Trophoblast cell (in vitro differentiated cells and primary cell): ENCODE measurements around the gene FIBP.

Experiments
- DNase-seq, 2 donors: peaks; one replicate each; pipeline ENCODE4 v3.0.0-alpha.2; 2016
- H2AFZ ChIP-seq: 2 replicates; pipeline ENCODE4 v1.6.1; 2013; ENCODE audit warnings: low read length, moderate library complexity, mild to moderate bottlenecking; ENCODE audit not compliant: insufficient read depth, poor library complexity
- H2AK5ac ChIP-seq: 2 replicates; pipeline ENCODE4 v1.6.1; 2013; ENCODE audit warnings: mild to moderate bottlenecking, low read length
- H2BK120ac ChIP-seq: 2 replicates; pipeline ENCODE4 v1.6.1; 2013; ENCODE audit warnings: low read length, mild to moderate bottlenecking, moderate library complexity; ENCODE audit not compliant: insufficient read depth, poor library complexity
- H2BK12ac ChIP-seq: 2 replicates; pipeline ENCODE4 v1.6.1; 2013; ENCODE audit warnings: mild to moderate bottlenecking, low read length, moderate library complexity
- H2BK5ac ChIP-seq: 2 replicates; pipeline ENCODE4 v1.6.1; 2013; ENCODE audit warnings: low read length, low read depth, moderate library complexity, mild to moderate bottlenecking; ENCODE audit not compliant: poor library complexity
- H3K14ac ChIP-seq: 2 replicates; pipeline ENCODE4 v1.6.1; 2013; ENCODE audit warnings: mild to moderate bottlenecking, low read length
- H3K18ac ChIP-seq: 2 replicates; pipeline ENCODE4 v1.6.1; 2013; ENCODE audit warnings: mild to moderate bottlenecking, low read length
- H3K23ac ChIP-seq: 2 replicates; pipeline ENCODE4 v1.6.1; 2013; ENCODE audit warnings: low read length
- H3K27ac ChIP-seq: 2 replicates; pipeline ENCODE4 v1.5.1; 2013; ENCODE audit warnings: low read depth, mild to moderate bottlenecking, inconsistent platforms, low read length, moderate library complexity
- H3K27me3 ChIP-seq: 2 replicates; pipeline ENCODE4 v1.6.1; 2013; ENCODE audit warnings: inconsistent platforms, mild to moderate bottlenecking, low read length, moderate library complexity; ENCODE audit not compliant: insufficient read depth
- H3K36me3 ChIP-seq, 2 experiments: 1 replicate in 1 of 2; 2 replicates in 1 of 2; pipeline ENCODE4 v1.6.1; 2013; ENCODE audit warnings: low read length in 2 of 2, mild to moderate bottlenecking in 2 of 2, moderate library complexity in 1 of 2; ENCODE audit not compliant: insufficient read depth in 2 of 2, control insufficient read depth in 1 of 2
- H3K4ac ChIP-seq: 2 replicates; pipeline ENCODE4 v1.6.1; 2013; ENCODE audit warnings: low read depth, mild to moderate bottlenecking, low read length, moderate library complexity
- H3K4me1 ChIP-seq, 2 experiments: 1 replicate in 1 of 2; 2 replicates in 1 of 2; pipeline ENCODE4 v1.6.1; 2013; ENCODE audit warnings: low read length in 2 of 2, mild to moderate bottlenecking in 2 of 2, moderate library complexity in 1 of 2; ENCODE audit not compliant: insufficient read depth in 2 of 2, control insufficient read depth in 1 of 2
- H3K4me2 ChIP-seq: 2 replicates; pipeline ENCODE4 v1.6.1; 2013; ENCODE audit warnings: inconsistent platforms, mild to moderate bottlenecking, low read length, moderate library complexity
- H3K4me3 ChIP-seq: 2 replicates; pipeline ENCODE4 v1.5.1; 2013; ENCODE audit warnings: mild to moderate bottlenecking, low read depth, low read length, inconsistent platforms
- H3K79me1 ChIP-seq: one replicate; pipeline ENCODE4 v1.6.1; 2013; ENCODE audit warnings: low read length
- H3K79me2 ChIP-seq: 2 replicates; pipeline ENCODE4 v1.6.1; 2013; ENCODE audit warnings: low read length, mild to moderate bottlenecking; ENCODE audit not compliant: control insufficient read depth, insufficient read depth, poor library complexity
- H3K9ac ChIP-seq: 2 replicates; pipeline ENCODE4 v1.6.1; 2013; ENCODE audit warnings: mild to moderate bottlenecking, low read length
- H3K9me3 ChIP-seq: 2 replicates; pipeline ENCODE4 v1.6.1; 2013; ENCODE audit warnings: low read depth, mild to moderate bottlenecking, control low read depth, inconsistent platforms, low read length; ENCODE audit not compliant: insufficient read depth
- H4K12ac ChIP-seq: 2 replicates; pipeline ENCODE4 v1.6.1; 2013; ENCODE audit warnings: low read depth, mild to moderate bottlenecking, low read length, moderate library complexity
- H4K8ac ChIP-seq: 2 replicates; pipeline ENCODE4 v1.6.1; 2013; ENCODE audit warnings: low read depth, mild to moderate bottlenecking, low read length, moderate library complexity
- H4K91ac ChIP-seq: one replicate; pipeline ENCODE4 v1.6.1; 2013; ENCODE audit warnings: low read depth, mild to moderate bottlenecking, low read length, moderate library complexity
- WGBS: extraction: QIAGEN DNeasy Blood & Tissue Kit; methylation state at CpG from one replicate; pipeline ENCODE4 v1.1.7; 2013; ENCODE audit warnings: missing lambda C conversion rate; ENCODE audit not compliant: insufficient read length, insufficient coverage; ENCODE audit errors: extremely low coverage; 5-methylcytosine and 5-hydroxymethylcytosine counted together

The FIBP gene

DNA sequence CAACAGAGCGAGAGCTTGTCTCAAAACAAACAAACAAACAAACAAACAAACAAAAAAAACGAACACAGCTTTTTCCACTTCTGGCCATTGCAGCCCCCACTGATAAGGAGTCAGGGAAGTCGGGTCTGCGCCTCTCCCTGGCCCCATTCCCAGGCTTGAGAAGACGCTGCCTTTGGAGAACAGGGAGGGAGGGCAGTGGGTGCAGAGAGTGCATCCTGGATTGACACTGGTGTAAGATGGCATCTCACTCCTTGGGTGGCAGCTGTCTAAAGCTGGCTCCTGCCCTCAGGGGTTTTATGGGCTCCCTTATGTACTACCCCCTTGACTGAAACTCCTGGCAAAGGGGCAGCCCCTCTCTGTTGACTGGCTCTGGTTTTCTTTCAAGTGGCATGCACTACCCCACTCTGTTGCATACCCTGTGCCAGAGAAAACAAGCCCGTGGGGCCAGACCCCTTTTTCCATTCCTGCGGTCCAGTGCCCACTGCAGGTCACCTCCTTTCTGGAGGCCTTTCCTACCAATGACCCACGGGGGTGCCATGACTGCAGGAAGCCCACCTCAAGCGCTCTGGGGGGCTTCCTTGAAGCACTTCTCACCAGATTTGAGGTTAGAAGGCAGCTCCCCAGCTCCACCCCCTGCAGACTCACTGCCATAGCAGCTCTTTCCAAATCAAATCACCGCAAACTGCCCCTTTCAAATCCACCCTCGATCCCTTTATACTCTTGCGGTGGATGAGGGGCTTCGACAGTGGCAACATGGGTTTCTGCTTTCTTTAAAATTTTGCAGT, 43.7 kb upstream of the FIBP start:
- Histone ChIP-seq H3K36me3 (no peaks in the 10 kb centered on the region), H2BK12ac (no peak overlapping the region), H2BK120ac (no peak overlapping the region), H2AK5ac (no peak overlapping the region), H3K4me3 (no peak overlapping the region), H3K27me3 (no peaks in the 10 kb centered on the region), H4K91ac (no peak overlapping the region), H3K79me1 (no peaks in the 10 kb centered on the region), H3K4me1 (no peaks in the 10 kb centered on the region), H3K9me3 (peaks cover 2% of the 10 kb centered on the region), H3K14ac (no peak overlapping the region), H3K4me2 (no peak overlapping the region), H3K23ac (no peak overlapping the region), H2BK5ac (no peak overlapping the region), H4K8ac (no peak overlapping the region), H3K9ac (no peak overlapping the region), H3K4ac (no peak overlapping the region), H2AFZ (no peak overlapping the region), H4K12ac (no peak overlapping the region), H3K27ac (no peak overlapping the region), H3K18ac (no peak overlapping the region), H3K79me2 (no peaks in the 10 kb centered on the region)
- DNase-seq = no peak
- no CpG with 5 or more reads among the region's 13 CpGs for WGBS

DNA sequence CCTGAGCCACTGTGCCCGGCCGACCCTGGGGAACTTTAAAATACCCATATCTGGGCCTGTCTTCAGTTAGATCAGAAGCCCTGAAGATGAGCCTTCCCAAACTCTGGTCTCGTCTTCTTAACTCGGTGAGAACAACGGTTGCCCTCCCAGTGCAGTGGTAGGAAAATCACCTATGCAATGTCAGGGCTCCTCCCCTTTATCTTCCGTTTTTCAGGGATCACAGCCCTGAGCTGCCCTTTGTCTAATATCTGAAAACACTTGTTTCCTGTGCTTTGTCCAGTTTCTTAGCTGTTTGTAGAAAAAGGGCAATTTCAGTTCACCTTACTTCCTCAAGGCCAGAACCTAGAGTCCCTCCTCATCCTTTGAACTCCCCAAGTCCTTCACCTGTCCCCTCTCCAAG, 40.4 kb upstream of the FIBP start:
- Histone ChIP-seq H4K12ac (no peak overlapping the region), H2BK12ac (no peak overlapping the region), H2BK5ac (no peak overlapping the region), H4K91ac (no peak overlapping the region), H3K9ac (no peak overlapping the region), H3K4me2 (no peak overlapping the region), H3K79me2 (no peaks in the 10 kb centered on the region), H4K8ac (no peak overlapping the region), H3K23ac (no peak overlapping the region), H3K27ac (no peak overlapping the region), H2AFZ (no peak overlapping the region), H3K18ac (no peak overlapping the region), H3K9me3 (peaks cover 2% of the 10 kb centered on the region), H3K79me1 (no peaks in the 10 kb centered on the region), H3K4ac (no peak overlapping the region), H2BK120ac (no peak overlapping the region), H3K14ac (no peak overlapping the region), H3K4me1 (no peaks in the 10 kb centered on the region), H3K36me3 (no peaks in the 10 kb centered on the region), H2AK5ac (no peak overlapping the region), H3K4me3 (no peak overlapping the region), H3K27me3 (no peaks in the 10 kb centered on the region)
- no CpG with 5 or more reads among the region's 6 CpGs for WGBS
- no peak for DNase-seq

DNA sequence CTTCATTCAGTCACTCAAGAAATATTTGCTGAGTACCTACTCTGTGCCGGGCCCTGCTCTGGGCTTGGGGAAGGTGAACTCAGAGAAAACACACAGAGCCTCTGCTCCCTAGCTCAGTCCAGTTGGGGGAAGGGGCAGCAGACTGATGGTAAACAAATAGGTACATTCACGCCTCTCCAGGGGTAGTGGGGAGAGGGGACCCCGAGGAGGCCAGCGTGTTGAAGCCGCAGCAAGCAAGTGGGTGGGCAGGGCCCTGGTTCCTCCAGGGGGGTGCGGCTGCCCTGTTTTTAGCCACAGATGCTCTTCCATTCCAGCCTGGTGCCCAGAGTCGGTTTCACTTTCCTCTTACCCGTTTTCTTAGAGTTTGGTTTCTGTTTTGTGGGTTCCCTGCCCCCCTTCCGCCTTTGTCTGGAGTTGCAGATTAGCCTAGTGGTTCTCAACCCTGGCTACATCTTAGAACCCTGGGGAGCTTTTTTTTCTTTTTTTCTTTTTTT, 39.7 kb upstream of the FIBP start:
- no peak overlapping the region for H3K9ac ChIP-seq
- no CpG with 5 or more reads among the region's 9 CpGs for WGBS
- no peak overlapping the region for H3K18ac ChIP-seq
- no peaks in the 10 kb centered on the region for H3K79me2 ChIP-seq
- no peak overlapping the region for H4K8ac ChIP-seq
- peaks cover 0 to 1% of the 10 kb centered on the region in 2 experiments for H3K36me3 ChIP-seq
- H3K27me3 ChIP-seq = no peaks in the 10 kb centered on the region
- H3K4me1 ChIP-seq = no peaks in the 10 kb centered on the region
- no peak overlapping the region for H3K4me2 ChIP-seq
- H3K27ac ChIP-seq = no peak overlapping the region
- no peak overlapping the region for H4K12ac ChIP-seq
- no peaks in the 10 kb centered on the region for H3K79me1 ChIP-seq
- no peak overlapping the region for H3K4me3 ChIP-seq
- no peak overlapping the region for H3K23ac ChIP-seq
- DNase-seq = no peak
- no peak overlapping the region for H4K91ac ChIP-seq
- no peak overlapping the region for H3K14ac ChIP-seq
- no peak overlapping the region for H3K4ac ChIP-seq
- H2BK12ac ChIP-seq = no peak overlapping the region
- H3K9me3 ChIP-seq = peaks cover 2% of the 10 kb centered on the region
- H2AFZ ChIP-seq = no peak overlapping the region
- H2BK120ac ChIP-seq = no peak overlapping the region
- no peak overlapping the region for H2BK5ac ChIP-seq
- H2AK5ac ChIP-seq = no peak overlapping the region

DNA sequence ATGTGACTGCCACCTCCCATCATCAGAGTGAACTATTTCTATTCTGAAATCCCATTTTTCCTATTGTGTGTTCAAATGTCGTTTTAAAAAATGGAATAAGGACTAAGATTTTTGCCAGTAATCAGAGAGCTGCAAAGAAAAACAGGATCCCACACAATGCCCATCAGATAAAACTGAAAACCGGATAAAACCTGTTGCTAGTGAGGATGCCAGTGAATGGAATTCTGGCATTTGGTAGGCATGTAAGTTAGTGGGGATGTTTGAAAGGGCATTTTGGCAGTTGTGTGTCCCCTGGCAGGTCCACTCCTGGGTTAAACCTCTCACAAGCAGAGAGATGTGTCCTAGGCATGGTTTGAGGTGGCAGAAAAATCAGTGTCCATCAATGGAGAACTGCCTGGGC, 37.1 kb upstream of the FIBP start:
- Histone ChIP-seq H4K8ac (no peak overlapping the region), H2AK5ac (no peak overlapping the region), H3K4me2 (no peak overlapping the region), H3K9me3 (peaks cover 4% of the 10 kb centered on the region), H3K27ac (no peak overlapping the region), H3K36me3 (peaks cover 16 to 22% of the 10 kb centered on the region in 2 experiments), H4K91ac (no peak overlapping the region), H2BK120ac (no peak overlapping the region), H3K4ac (no peak overlapping the region), H2BK5ac (no peak overlapping the region), H3K23ac (no peak overlapping the region), H3K14ac (no peak overlapping the region), H3K18ac (no peak overlapping the region), H3K79me2 (no peaks in the 10 kb centered on the region), H3K4me3 (no peak overlapping the region), H3K79me1 (no peaks in the 10 kb centered on the region), H3K9ac (no peak overlapping the region), H2AFZ (no peak overlapping the region), H2BK12ac (no peak overlapping the region), H3K4me1 (peaks cover 2% of the 10 kb centered on the region in 2 experiments), H3K27me3 (no peaks in the 10 kb centered on the region), H4K12ac (no peak overlapping the region)
- whole genome bisulfite sequencing = no CpG with 5 or more reads among the region's 2 CpGs
- DNase-seq = no peak
